ENCODE measurements around the gene CFAP69.
A peak's percentile ranks its signal among the peaks of the same experiment; 100 is the strongest.

The CFAP69 gene

GRCh38 chr7:90244909-90245851 is at the start of gene CFAP69:
CFAP69 (plus strand) TSS chr7:90245174; CDS start chr7:90245425, 251 bp downstream.
- DNase-seq (ENCODE audit: low spot score), result peak; percentile 89

- no peak for DNase-seq (ENCODE audit: low spot score)
These were observed 43.3 kb upstream of the CFAP69 start for GRCh38 chr7:90201500-90202195.

- no peak for DNase-seq (ENCODE audit: low spot score)
These were observed 37.0 kb upstream of the CFAP69 start for GRCh38 chr7:90207956-90208355.

- DNase-seq (ENCODE audit: low spot score), result no peak
These were observed 35.2 kb upstream of the CFAP69 start for GRCh38 chr7:90209776-90210175.

GRCh38 chr7:90210475-90210874 is 34.5 kb upstream of the CFAP69 start:
- DNase-seq (ENCODE audit: low spot score), result no peak

GRCh38 chr7:90210981-90211380 is 34.0 kb upstream of the CFAP69 start:
- no peak for DNase-seq (ENCODE audit: low spot score)

GRCh38 chr7:90211391-90212148 is 33.4 kb upstream of the CFAP69 start, which contains the start of gene STEAP2:
STEAP2 (plus strand) TSS chr7:90211740; CDS start chr7:90225083, 13,343 bp downstream.
- peak; percentile 93 for DNase-seq (ENCODE audit: low spot score)

GRCh38 chr7:90212149-90212495 is 32.9 kb upstream of the CFAP69 start:
- DNase-seq (ENCODE audit: low spot score), result no peak

- DNase-seq (ENCODE audit: low spot score), result no peak
These were observed 31.5 kb upstream of the CFAP69 start for GRCh38 chr7:90213521-90213920.

- DNase-seq (ENCODE audit: low spot score), result no peak
These were observed 28.8 kb upstream of the CFAP69 start for GRCh38 chr7:90216080-90216674.

GRCh38 chr7:90216771-90217170 is 28.2 kb upstream of the CFAP69 start:
- DNase-seq (ENCODE audit: low spot score), result no peak

- DNase-seq (ENCODE audit: low spot score), result no peak
These were observed 22.6 kb upstream of the CFAP69 start for GRCh38 chr7:90222390-90222789.

- DNase-seq (ENCODE audit: low spot score), result no peak
These were observed 21.9 kb upstream of the CFAP69 start for GRCh38 chr7:90222811-90223725.

- no peak for DNase-seq (ENCODE audit: low spot score)
These were observed 20.8 kb upstream of the CFAP69 start for GRCh38 chr7:90224195-90224594.

- no peak for DNase-seq (ENCODE audit: low spot score)
These were observed 19.8 kb upstream of the CFAP69 start for GRCh38 chr7:90225181-90225580.

GRCh38 chr7:90225601-90226000 is 19.4 kb upstream of the CFAP69 start:
- no peak for DNase-seq (ENCODE audit: low spot score)

GRCh38 chr7:90227259-90227658 is 17.7 kb upstream of the CFAP69 start:
- DNase-seq (ENCODE audit: low spot score), result no peak

- no peak for DNase-seq (ENCODE audit: low spot score)
These were observed 15.3 kb upstream of the CFAP69 start for GRCh38 chr7:90229682-90230081.

GRCh38 chr7:90230834-90231233 is 14.1 kb upstream of the CFAP69 start:
- DNase-seq (ENCODE audit: low spot score), result no peak

GRCh38 chr7:90231304-90231703 is 13.7 kb upstream of the CFAP69 start:
- DNase-seq (ENCODE audit: low spot score), result no peak

GRCh38 chr7:90232430-90232829 is 12.5 kb upstream of the CFAP69 start:
- no peak for DNase-seq (ENCODE audit: low spot score)

Data from AG08396 (cell line).